Body of pancreas (tissue), 4 donors: ENCODE data around the gene RPA1. TPM values are rescaled to one million over a fixed set of nuclear protein-coding genes. Genes with fewer than 3 reads are reported as not detected.

Source experiments
- ATAC-seq: fragments of 150-250 bp; one replicate; pipeline ENCODE4 v1.9.1; 2016
- DNase-seq, 4 donors: peaks; one replicate each; pipeline ENCODE4 v3.0.0-alpha.2; 2019
- H3K27ac ChIP-seq, 4 donors: fragments of 200-600 bp; sonication (generic); 1 replicate in 3 of 4; 2 replicates in 1 of 4; pipeline versions ENCODE4 v1.5.1 to v1.6.1; 2016 to 2019; ENCODE audit warnings: mild to moderate bottlenecking in 1 of 4, mixed read lengths in 1 of 4, moderate library complexity in 1 of 4
- H3K27me3 ChIP-seq, 2 donors: fragments of 200-600 bp; sonication (generic); one replicate each; pipeline ENCODE4 v1.6.0; 2016; ENCODE audit warnings: mild to moderate bottlenecking in 1 of 2
- H3K36me3 ChIP-seq, 2 donors: fragments of 200-600 bp; sonication (generic); replicated peaks in 1 of 2; 2 replicates each; pipeline ENCODE4 v1.5.1; 2016; ENCODE audit warnings: low read depth in 2 of 2; ENCODE audit not compliant: insufficient read depth in 1 of 2
- H3K4me1 ChIP-seq: fragments of 200-600 bp; sonication (generic); one replicate; pipeline ENCODE4 v1.6.0; 2016
- H3K4me3 ChIP-seq, 2 donors: fragments of 200-600 bp; sonication (generic); 1 replicate in 1 of 2; 2 replicates in 1 of 2; pipeline ENCODE4 v1.5.1; 2016 to 2019
- H3K9me3 ChIP-seq, 3 donors: fragments of 200-600 bp; sonication (generic); 1 replicate in 2 of 3; 2 replicates in 1 of 3; pipeline ENCODE4 v1.5.1; 2016
- POLR2A ChIP-seq, 3 donors: fragments of 450-650 bp; IDR thresholded peaks; one replicate each; pipeline ENCODE4 v1.6.1; 2016; ENCODE audit warnings: antibody characterized with exemption in 3 of 3, mild to moderate bottlenecking in 2 of 3
- WGBS, 2 donors: methylation state at CpG; one replicate each; pipeline ENCODE4 v1.1.5; 2017; 5-methylcytosine and 5-hydroxymethylcytosine counted together
- intact Hi-C: fragments of 100-400 bp; cut with DNase I; formaldehyde crosslinking; loops from one replicate; pipeline ENCODE4 v1.15.1; 2023
- total RNA-seq, 2 donors: library from RNA; depleted of rRNA; stranded (reverse); fragments of >200 nt; gene quantifications; one replicate each; pipeline ENCODE4 v1.1.0, GENCODE V29; 2016
- TF ChIP-seq, protein P1 (sequence below), 7 experiments: fragments of 450-650 bp in 4 of 7; fragments of 200-600 bp in 3 of 7; sonication (generic) in 3 of 7; IDR thresholded peaks; one replicate each; pipeline ENCODE4 v1.5.1; 2016 to 2019; ENCODE audit warnings: antibody characterized with exemption in 7 of 7

The RPA1 gene
- total RNA-seq, 2 donors from 2014 or later = 8.9 to 11.9 TPM

DNA sequence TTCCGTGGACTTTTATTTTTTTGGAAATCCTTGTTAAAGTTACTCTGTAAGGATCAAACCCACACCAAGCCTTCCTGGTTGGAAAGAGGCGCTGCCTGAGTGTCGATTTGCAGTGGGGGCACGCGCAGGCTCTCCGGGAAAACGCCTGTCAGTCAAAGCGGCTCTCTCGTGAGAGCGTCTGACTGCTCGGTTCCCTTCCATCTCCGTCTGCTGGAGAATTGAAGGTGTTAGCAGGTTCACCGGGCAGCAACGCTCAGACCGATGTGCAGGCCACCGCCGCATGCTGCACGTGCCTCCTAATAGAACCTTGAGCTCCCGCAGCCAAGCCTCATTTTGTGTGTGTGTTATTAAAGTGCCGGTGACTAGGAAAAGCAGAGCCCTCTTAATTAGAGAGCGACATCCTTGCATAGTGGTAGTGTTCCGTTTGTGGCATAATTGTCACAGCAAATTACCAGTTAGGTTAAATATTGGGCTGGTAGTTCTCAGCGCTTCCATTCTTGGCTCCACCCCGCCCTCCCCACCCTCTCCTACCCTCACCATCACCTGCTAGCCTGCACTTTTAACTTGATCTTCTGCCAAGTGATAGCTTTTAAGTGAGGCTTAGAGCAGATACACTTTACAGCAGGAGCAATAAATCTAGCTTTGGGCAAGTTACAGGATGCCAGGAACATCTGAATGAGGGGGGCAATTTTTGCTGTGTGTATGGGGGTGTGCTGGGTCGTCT, 75.5 kb downstream of the RPA1 start:
- H3K4me3 ChIP-seq = no peak overlapping the region
- 21 to 25% methylated on average over 20 to 25 of the region's 25 CpGs for WGBS, 2 donors
- H3K36me3 ChIP-seq = no peaks in the 10 kb centered on the region
- H3K9me3 ChIP-seq = no peaks in the 10 kb centered on the region
- intact Hi-C loops = loop anchor here (5.0 kb wide), 1 partner anchor 122 kb away; the partner anchor contains the start of gene RTN4RL1
- TF ChIP-seq POLR2A (IDR thresholded peaks at IDR 0.05) = no peak
- TF ChIP-seq, protein P1, sequence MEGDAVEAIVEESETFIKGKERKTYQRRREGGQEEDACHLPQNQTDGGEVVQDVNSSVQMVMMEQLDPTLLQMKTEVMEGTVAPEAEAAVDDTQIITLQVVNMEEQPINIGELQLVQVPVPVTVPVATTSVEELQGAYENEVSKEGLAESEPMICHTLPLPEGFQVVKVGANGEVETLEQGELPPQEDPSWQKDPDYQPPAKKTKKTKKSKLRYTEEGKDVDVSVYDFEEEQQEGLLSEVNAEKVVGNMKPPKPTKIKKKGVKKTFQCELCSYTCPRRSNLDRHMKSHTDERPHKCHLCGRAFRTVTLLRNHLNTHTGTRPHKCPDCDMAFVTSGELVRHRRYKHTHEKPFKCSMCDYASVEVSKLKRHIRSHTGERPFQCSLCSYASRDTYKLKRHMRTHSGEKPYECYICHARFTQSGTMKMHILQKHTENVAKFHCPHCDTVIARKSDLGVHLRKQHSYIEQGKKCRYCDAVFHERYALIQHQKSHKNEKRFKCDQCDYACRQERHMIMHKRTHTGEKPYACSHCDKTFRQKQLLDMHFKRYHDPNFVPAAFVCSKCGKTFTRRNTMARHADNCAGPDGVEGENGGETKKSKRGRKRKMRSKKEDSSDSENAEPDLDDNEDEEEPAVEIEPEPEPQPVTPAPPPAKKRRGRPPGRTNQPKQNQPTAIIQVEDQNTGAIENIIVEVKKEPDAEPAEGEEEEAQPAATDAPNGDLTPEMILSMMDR (IDR thresholded peaks at IDR 0.05) = no peak
- H3K4me1 ChIP-seq = peaks cover 11% of the 10 kb centered on the region
- H3K27me3 ChIP-seq = peaks cover 0 to 11% of the 10 kb centered on the region in 2 donors
- DNase-seq (no peak), ATAC-seq (no peak)
- H3K27ac ChIP-seq = no peak overlapping the region

DNA sequence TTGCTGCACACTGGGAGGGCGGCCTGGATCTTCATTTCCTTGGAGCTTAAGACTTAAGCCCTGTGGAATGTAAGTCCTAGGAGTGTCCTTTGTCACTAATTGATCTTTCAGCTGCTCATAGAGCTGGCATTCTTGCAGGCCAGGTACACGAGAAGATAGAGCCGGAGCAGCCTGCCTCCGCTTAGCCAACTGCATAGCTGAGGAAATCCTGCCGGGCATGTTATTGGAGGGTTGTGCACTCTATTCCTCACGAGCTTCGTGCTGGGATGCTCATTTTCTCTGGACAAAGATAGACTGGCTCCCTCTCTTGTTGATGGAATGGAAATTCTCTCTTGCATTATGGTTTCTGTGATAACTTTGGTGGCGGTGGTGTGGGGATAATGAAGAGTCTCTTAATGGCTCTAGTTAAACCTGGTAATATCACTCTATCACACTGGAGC, 76.9 kb downstream of the RPA1 start:
- TF ChIP-seq, protein P1 (IDR thresholded peaks at IDR 0.05) = no peak
- no peak for TF ChIP-seq POLR2A (IDR thresholded peaks at IDR 0.05)
- Histone ChIP-seq H3K27ac (no peak overlapping the region), H3K9me3 (no peaks in the 10 kb centered on the region), H3K4me1 (peaks cover 11% of the 10 kb centered on the region), H3K4me3 (no peak overlapping the region), H3K36me3 (no peaks in the 10 kb centered on the region), H3K27me3 (peaks cover 0 to 11% of the 10 kb centered on the region in 2 donors)
- DNase-seq = no peak
- intact Hi-C loops = loop anchor here (5.0 kb wide), 1 partner anchor 121 kb away; the partner anchor contains the start of gene RTN4RL1
- no peak for ATAC-seq
- WGBS, 2 donors = 44 to 50% methylated on average over 8 of the region's 8 CpGs

DNA sequence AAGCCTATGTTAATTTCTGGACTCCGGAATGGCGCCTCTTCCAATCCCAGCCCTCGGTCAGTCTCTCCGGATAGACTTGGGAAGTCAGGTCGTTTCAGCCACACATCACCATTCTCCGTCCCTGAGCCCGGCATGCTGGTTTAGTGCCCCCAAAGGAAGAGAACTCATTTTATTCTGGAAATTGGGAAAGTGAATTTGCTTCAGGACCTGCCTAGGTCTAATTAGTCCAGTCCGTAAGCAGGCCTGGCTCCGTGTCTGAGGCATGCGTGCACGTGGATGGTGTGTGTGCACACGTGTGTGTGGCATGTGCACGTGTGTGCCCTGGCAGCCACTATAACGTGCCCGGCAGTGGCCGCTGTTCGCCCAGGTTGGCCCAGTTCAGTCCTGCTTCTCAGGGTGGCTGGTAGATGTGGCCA, 77.4 kb downstream of the RPA1 start:
- Histone ChIP-seq H3K27me3 (peaks cover 0 to 13% of the 10 kb centered on the region in 2 donors), H3K4me3 (no peak overlapping the region), H3K27ac (no peak overlapping the region), H3K36me3 (no peaks in the 10 kb centered on the region), H3K9me3 (no peaks in the 10 kb centered on the region), H3K4me1 (peaks cover 11% of the 10 kb centered on the region)
- 55 to 59% methylated on average over 12 to 17 of the region's 17 CpGs for WGBS, 2 donors
- DNase-seq (peak in 3 of 4 donors; percentile 20 to 26 (median 22)), ATAC-seq (no peak)
- intact Hi-C loops = loop anchor here (5.0 kb wide), 1 partner anchor 120 kb away; the partner anchor contains the start of gene RTN4RL1
- TF ChIP-seq, protein P1 (IDR thresholded peaks at IDR 0.05) = no peak
- TF ChIP-seq POLR2A (IDR thresholded peaks at IDR 0.05) = no peak

DNA sequence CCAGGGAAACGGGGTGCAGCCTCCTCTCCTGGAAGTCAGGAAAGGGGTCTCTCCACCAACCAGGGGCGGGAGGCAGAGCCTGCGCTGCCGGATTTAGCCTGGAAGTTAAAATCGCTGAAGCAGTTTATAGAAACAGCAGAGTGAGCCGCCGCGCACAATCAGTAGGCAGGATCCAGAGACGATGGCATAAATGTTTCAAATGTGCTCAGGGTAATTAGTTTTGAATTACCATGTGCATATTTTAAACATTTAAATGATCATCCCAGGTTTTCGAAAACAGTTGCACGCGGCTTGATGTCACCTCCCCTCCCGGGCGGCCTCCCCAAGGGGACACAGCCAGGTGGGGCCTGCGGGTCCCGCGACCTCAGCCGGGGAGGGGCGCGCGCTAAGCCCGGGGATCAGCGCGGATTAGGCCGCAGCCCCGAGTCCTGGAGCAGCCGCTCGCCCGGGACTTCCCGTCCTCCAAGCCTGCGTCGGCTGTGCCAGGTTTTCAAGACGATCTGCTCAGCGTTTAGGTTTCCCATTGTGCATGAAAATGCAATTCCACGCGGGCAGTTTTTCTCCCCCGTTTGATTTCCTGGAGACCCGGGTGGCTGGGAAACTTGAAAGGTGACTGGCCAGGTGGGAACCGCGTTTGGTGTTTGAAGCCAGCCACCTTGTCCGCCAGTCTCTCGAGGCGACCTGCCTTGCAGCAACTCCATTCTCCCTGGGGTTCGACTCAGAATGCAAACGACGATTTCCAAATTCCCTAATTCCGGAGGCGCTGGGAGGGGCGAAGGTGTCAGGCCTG, 78.3 kb downstream of the RPA1 start:
- ATAC-seq (no peak), DNase-seq (peak in 1 of 4 donors; percentile 15)
- TF ChIP-seq, protein P1 (IDR thresholded peaks at IDR 0.05) = no peak
- no peak for TF ChIP-seq POLR2A (IDR thresholded peaks at IDR 0.05)
- Histone ChIP-seq H3K27me3 (peaks cover 0 to 14% of the 10 kb centered on the region in 2 donors), H3K27ac (no peak overlapping the region), H3K4me3 (no peak overlapping the region), H3K4me1 (peaks cover 11% of the 10 kb centered on the region), H3K36me3 (no peaks in the 10 kb centered on the region), H3K9me3 (no peaks in the 10 kb centered on the region)
- intact Hi-C loops = loop anchor here (5.0 kb wide), 1 partner anchor 119 kb away; the partner anchor contains the start of gene RTN4RL1
- WGBS, 2 donors = 10 to 21% methylated on average over 25 to 49 of the region's 49 CpGs
